GM21528 (cell line): Measurements from ENCODE around the gene FASLG.
A peak's percentile ranks its signal among the peaks of the same experiment; 100 is the strongest.
"Not testable (repeated sequence)": the region's sequence is repeated elsewhere in the genome, so short reads cannot be mapped to it uniquely, and the experiment has no call there.

Source experiments
- ATAC-seq: cut with Tn5 transposase; IDR thresholded peaks from one replicate; pipeline ENCODE4 v1.9.1; 2021; ENCODE audit warnings: mild to moderate bottlenecking, moderate library complexity; ENCODE audit not compliant: unreplicated experiment, low FRiP score

The FASLG gene

GRCh38 chr1:172658871-172659453 lies at the start of gene FASLG:
Gene FASLG, plus strand, starts transcription at chr1:172659103. Its CDS starts 99 bp downstream, at chr1:172659202.
- no peak for ATAC-seq

- no peak for ATAC-seq
Observed at GRCh38 chr1:172609528-172609927, 49.4 kb upstream of the FASLG start.

- no peak for ATAC-seq
Observed at GRCh38 chr1:172612478-172612877, 46.4 kb upstream of the FASLG start.

GRCh38 chr1:172613294-172613693 lies 45.6 kb upstream of the FASLG start:
- ATAC-seq, result no peak

GRCh38 chr1:172616195-172616594 lies 42.7 kb upstream of the FASLG start:
- ATAC-seq, result no peak

- ATAC-seq, result no peak
Observed at GRCh38 chr1:172616636-172617035, 42.3 kb upstream of the FASLG start.

GRCh38 chr1:172620603-172621002 lies 38.3 kb upstream of the FASLG start:
- not testable (repeated sequence) for ATAC-seq

GRCh38 chr1:172622541-172622940 lies 36.4 kb upstream of the FASLG start:
- no peak for ATAC-seq

- ATAC-seq, result no peak
Observed at GRCh38 chr1:172623748-172624147, 35.2 kb upstream of the FASLG start.

- no peak for ATAC-seq
Observed at GRCh38 chr1:172626845-172627244, 32.1 kb upstream of the FASLG start.

GRCh38 chr1:172627702-172628101 lies 31.2 kb upstream of the FASLG start:
- no peak for ATAC-seq

- ATAC-seq, result no peak
Observed at GRCh38 chr1:172628401-172628800, 30.5 kb upstream of the FASLG start.

GRCh38 chr1:172629170-172629569 lies 29.7 kb upstream of the FASLG start:
- ATAC-seq, result no peak

GRCh38 chr1:172629638-172630037 lies 29.3 kb upstream of the FASLG start:
- ATAC-seq, result no peak

- no peak for ATAC-seq
Observed at GRCh38 chr1:172630056-172630818, 28.7 kb upstream of the FASLG start.

- ATAC-seq, result no peak
Observed at GRCh38 chr1:172630868-172631267, 28.0 kb upstream of the FASLG start.

- no peak for ATAC-seq
Observed at GRCh38 chr1:172637522-172637921, 21.4 kb upstream of the FASLG start.

- ATAC-seq, result no peak
Observed at GRCh38 chr1:172638249-172638648, 20.7 kb upstream of the FASLG start.

- ATAC-seq, result peak; percentile 69
Observed at GRCh38 chr1:172638885-172639831, 19.7 kb upstream of the FASLG start.

GRCh38 chr1:172640111-172640510 lies 18.8 kb upstream of the FASLG start:
- ATAC-seq, result no peak

GRCh38 chr1:172641492-172641891 lies 17.4 kb upstream of the FASLG start:
- ATAC-seq, result no peak
